B cell (primary cell): ENCODE results near the gene TBC1D14. TPM values are rescaled to one million over a fixed set of nuclear protein-coding genes. Genes with fewer than 3 reads are reported as not detected.

Source experiments
- ATAC-seq: fragments of 200-7000 bp; cut with Tn5 transposase; one replicate; pipeline ENCODE4 v1.10.0; 2021; ENCODE audit warnings: low read depth, mild to moderate bottlenecking, moderate number of reproducible peaks, moderate library complexity
- CTCF ChIA-PET: fragments of 350-600 bp; sonication (Branson Sonifier 250); formaldehyde crosslinking; loops from one replicate; lab custom pipeline; 2021; ENCODE audit warnings: antibody characterized with exemption, inconsistent platforms; lab: Charles Lee
- POLR2A ChIA-PET: fragments of 350-600 bp; sonication (Branson Sonifier 250); formaldehyde crosslinking; loops from one replicate; lab custom pipeline; 2021; ENCODE audit warnings: antibody characterized with exemption; lab: Charles Lee
- DNase-seq: peaks from one replicate; pipeline ENCODE4 v3.0.0; 2013
- H2AFZ ChIP-seq: 2 replicates; pipeline ENCODE4 v1.6.1; 2012; ENCODE audit warnings: mild to moderate bottlenecking, low read depth, low read length; ENCODE audit not compliant: insufficient read depth, poor library complexity, severe bottlenecking
- H3K27ac ChIP-seq, 2 donors: 1 replicate in 1 of 2; 2 replicates in 1 of 2; pipeline ENCODE4 v1.5.1; 2012 to 2013; ENCODE audit warnings: low read length in 2 of 2, mild to moderate bottlenecking in 2 of 2, moderate library complexity in 1 of 2
- H3K27me3 ChIP-seq, 4 experiments: fragments of 200-600 bp in 1 of 4; sonication (generic) in 1 of 4; replicated peaks in 1 of 4; 1 replicate in 2 of 4; 2 replicates in 2 of 4; pipeline versions ENCODE4 v1.6.1 to v1.7.0; 2013 to 2016; ENCODE audit warnings: low read length in 3 of 4, mild to moderate bottlenecking in 2 of 4, mixed read lengths in 1 of 4, moderate library complexity in 1 of 4; ENCODE audit not compliant: insufficient read depth in 4 of 4, control insufficient read depth in 3 of 4; ENCODE audit errors: control extremely low read depth in 1 of 4
- H3K36me3 ChIP-seq, 2 experiments: replicated peaks in 1 of 2; 1 replicate in 1 of 2; 2 replicates in 1 of 2; pipeline versions ENCODE4 v1.6.1 to v1.7.1; 2013; ENCODE audit warnings: low read length in 1 of 2; ENCODE audit not compliant: insufficient read depth in 2 of 2, control insufficient read depth in 1 of 2; ENCODE audit errors: control extremely low read depth in 1 of 2, extremely low read depth in 1 of 2
- H3K4me1 ChIP-seq, 2 donors: fragments of 200-600 bp in 1 of 2; sonication (generic) in 1 of 2; 1 replicate in 1 of 2; 2 replicates in 1 of 2; pipeline versions ENCODE4 v1.5.1 to v1.6.1; 2013 to 2017; ENCODE audit warnings: low read length in 2 of 2; ENCODE audit not compliant: control insufficient read depth in 2 of 2, insufficient read depth in 2 of 2
- H3K4me2 ChIP-seq: replicated peaks from 2 replicates; pipeline ENCODE3; 2012; ENCODE audit warnings: mild to moderate bottlenecking, low read depth, low read length; ENCODE audit not compliant: poor library complexity, severe bottlenecking
- H3K4me3 ChIP-seq, 5 experiments: fragments of 200-600 bp in 1 of 5; sonication (generic) in 1 of 5; 1 replicate in 3 of 5; 2 replicates in 2 of 5; pipeline versions ENCODE4 v1.5.1 to v1.7.0; 2011 to 2016; ENCODE audit warnings: low read length in 4 of 5, mild to moderate bottlenecking in 4 of 5, low read depth in 2 of 5, control low read depth in 1 of 5, moderate library complexity in 1 of 5; ENCODE audit not compliant: insufficient read depth in 1 of 5; ENCODE audit errors: control extremely low read depth in 1 of 5, extremely low read depth in 1 of 5
- H3K79me2 ChIP-seq: fragments of 200-600 bp; sonication (generic); one replicate; pipeline ENCODE4 v1.6.0; 2016; ENCODE audit warnings: low read length; ENCODE audit not compliant: control insufficient read depth, insufficient read depth
- H3K9ac ChIP-seq: fragments of 200-600 bp; sonication (generic); 2 replicates; pipeline ENCODE4 v1.6.1; 2017; ENCODE audit warnings: mild to moderate bottlenecking, low read length, moderate library complexity
- H3K9me3 ChIP-seq, 3 donors: one replicate each; pipeline versions ENCODE4 v1.6.1 to v1.7.1; 2013; ENCODE audit warnings: low read length in 2 of 3; ENCODE audit not compliant: control insufficient read depth in 2 of 3, insufficient read depth in 1 of 3; ENCODE audit errors: control extremely low read depth in 1 of 3
- H4K20me1 ChIP-seq: 2 replicates; pipeline ENCODE4 v1.6.0; 2012; ENCODE audit warnings: mild to moderate bottlenecking, low read length; ENCODE audit not compliant: insufficient read depth, control insufficient read depth, poor library complexity, severe bottlenecking
- H3K27ac Mint-ChIP-seq: one replicate; pipeline ENCODE4 v1.8.0; 2021; ENCODE audit warnings: mixed read lengths
- H3K27me3 Mint-ChIP-seq: one replicate; pipeline ENCODE4 v1.8.0; 2021; ENCODE audit warnings: mixed read lengths
- H3K4me1 Mint-ChIP-seq: one replicate; pipeline ENCODE4 v1.8.0; 2021; ENCODE audit warnings: mixed read lengths
- H3K4me3 Mint-ChIP-seq: one replicate; pipeline ENCODE4 v1.8.0; 2021; ENCODE audit warnings: mixed read lengths
- H3K9me3 Mint-ChIP-seq: one replicate; pipeline ENCODE4 v1.8.0; 2022; ENCODE audit warnings: mixed read lengths; ENCODE audit not compliant: insufficient read depth
- CTCF ChIP-seq: fragments of 200-600 bp; IDR thresholded peaks from one replicate; pipeline ENCODE4 v1.8.0; 2022; ENCODE audit warnings: antibody characterized with exemption, mild to moderate bottlenecking
- EZH2 ChIP-seq: IDR thresholded peaks from 2 replicates; pipeline ENCODE4 v1.6.1; 2012; ENCODE audit warnings: borderline replicate concordance, low read depth, mild to moderate bottlenecking, moderate library complexity, low read length; ENCODE audit not compliant: insufficient read depth, poor library complexity, severe bottlenecking
- WGBS: methylation state at CpG from one replicate; pipeline ENCODE4 v1.1.5; 2013; ENCODE audit warnings: missing lambda C conversion rate; ENCODE audit not compliant: insufficient coverage; 5-methylcytosine and 5-hydroxymethylcytosine counted together
- intact Hi-C: fragments of 100-400 bp; cut with micrococcal nuclease; formaldehyde crosslinking; loops from one replicate; pipeline ENCODE4 v1.10.0; 2022
- polyA plus RNA-seq: library from polyadenylated mRNA; depleted of rRNA; stranded (reverse); fragments of >200 nt; gene quantifications from 2 replicates; pipeline ENCODE4 v1.2.3, GENCODE V29; 2012
- total RNA-seq, 2 donors: library from RNA; stranded (reverse); fragments of 120-200 nt in 1 of 2; gene quantifications; 1 replicate in 1 of 2; 2 replicates in 1 of 2; pipeline versions ENCODE4 v1.2.3 to v1.2.4, GENCODE V29; 2013 to 2022

TBC1D14 gene
- total and polyA plus RNA-seq, 2 donors (not counting 1 experiment from before 2014, with no cell fraction given) = 21.9 to 42.0 TPM

GRCh38 chr4:6933691-6934430 lies 24.2 kb downstream of the TBC1D14 start:
- WGBS = 98% methylated on average over 8 of the region's 9 CpGs
- H2AFZ ChIP-seq = no peak overlapping the region
- peaks cover 68% of the 10 kb centered on the region for H3K79me2 ChIP-seq
- Mint-ChIP-seq H3K4me3 (no peak overlapping the region), H3K27ac (no peak overlapping the region), H3K27me3 (no peaks in the 10 kb centered on the region), H3K9me3 (peaks cover 3% of the 10 kb centered on the region), H3K4me1 (peaks cover 40% of the 10 kb centered on the region)
- peaks cover 59% of the 10 kb centered on the region for H4K20me1 ChIP-seq
- no peak for ATAC-seq
- no peak overlapping the region for H3K9ac ChIP-seq
- no peak overlapping the region for H3K4me2 ChIP-seq
- peaks cover 12 to 19% of the 10 kb centered on the region in 2 donors for H3K4me1 ChIP-seq
- H3K9me3 ChIP-seq = peaks cover 0 to 10% (median 0%) of the 10 kb centered on the region in 3 donors
- H3K27me3 ChIP-seq = no peaks in the 10 kb centered on the region
- H3K4me3 ChIP-seq = no peak overlapping the region
- TF ChIP-seq CTCF = no peak
- TF ChIP-seq EZH2 = no peak
- CTCF ChIA-PET = no interaction called here
- POLR2A ChIA-PET = no interaction called here
- no peak overlapping the region for H3K27ac ChIP-seq
- DNase-seq = no peak
- H3K36me3 ChIP-seq = peaks cover 0 to 4% of the 10 kb centered on the region in 2 experiments
- intact Hi-C loops = no loop called here

- ChIA-PET POLR2A (no interaction called here), CTCF (no interaction called here)
- Histone ChIP-seq H3K36me3 (peaks cover 0 to 3% of the 10 kb centered on the region in 2 experiments), H3K27me3 (no peaks in the 10 kb centered on the region), H3K4me1 (peaks cover 33 to 40% of the 10 kb centered on the region in 2 donors), H3K4me3 (no peak overlapping the region), H2AFZ (no peak overlapping the region), H4K20me1 (peaks cover 68% of the 10 kb centered on the region), H3K9ac (no peak overlapping the region), H3K27ac (no peak overlapping the region), H3K4me2 (no peak overlapping the region), H3K79me2 (peaks cover 70% of the 10 kb centered on the region), H3K9me3 (peaks cover 0 to 10% (median 0%) of the 10 kb centered on the region in 3 donors)
- Mint-ChIP-seq H3K4me3 (no peak overlapping the region), H3K27me3 (no peaks in the 10 kb centered on the region), H3K9me3 (peaks cover 3% of the 10 kb centered on the region), H3K27ac (no peak overlapping the region), H3K4me1 (peaks cover 51% of the 10 kb centered on the region)
- DNase-seq (no peak), ATAC-seq (no peak)
- TF ChIP-seq EZH2 (no peak), CTCF (no peak)
- intact Hi-C loops = no loop called here
- WGBS = 89% methylated on average over 3 of the region's 4 CpGs
Observed at GRCh38 chr4:6935965-6936364, 26.3 kb downstream of the TBC1D14 start.
